ENCODE results near the gene RNF223. TPM values are rescaled to one million over a fixed set of nuclear protein-coding genes. Genes with fewer than 3 reads are reported as not detected.

RNF223 gene
- total and polyA plus RNA-seq, 2 of the 13 experiments (the other 11 are each of a cell fraction or from before 2014, with no cell fraction given), result 0.03 TPM; not detected in 1

GRCh38 chr1:1063945-1064831 lies 9.9 kb downstream of the RNF223 start (continued):
- TF ChIP-seq, protein P1, sequence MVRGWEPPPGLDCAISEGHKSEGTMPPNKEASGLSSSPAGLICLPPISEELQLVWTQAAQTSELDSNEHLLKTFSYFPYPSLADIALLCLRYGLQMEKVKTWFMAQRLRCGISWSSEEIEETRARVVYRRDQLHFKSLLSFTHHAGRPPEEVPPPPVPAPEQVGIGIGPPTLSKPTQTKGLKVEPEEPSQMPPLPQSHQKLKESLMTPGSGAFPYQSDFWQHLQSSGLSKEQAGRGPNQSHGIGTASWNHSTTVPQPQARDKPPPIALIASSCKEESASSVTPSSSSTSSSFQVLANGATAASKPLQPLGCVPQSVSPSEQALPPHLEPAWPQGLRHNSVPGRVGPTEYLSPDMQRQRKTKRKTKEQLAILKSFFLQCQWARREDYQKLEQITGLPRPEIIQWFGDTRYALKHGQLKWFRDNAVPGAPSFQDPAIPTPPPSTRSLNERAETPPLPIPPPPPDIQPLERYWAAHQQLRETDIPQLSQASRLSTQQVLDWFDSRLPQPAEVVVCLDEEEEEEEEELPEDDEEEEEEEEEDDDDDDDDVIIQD (CRISPR knock-in tag; IDR thresholded peaks at IDR 0.05; ENCODE audit: low read depth), result no peak; the same call in 1 of the 2 replicates
- TF ChIP-seq, protein P2, sequence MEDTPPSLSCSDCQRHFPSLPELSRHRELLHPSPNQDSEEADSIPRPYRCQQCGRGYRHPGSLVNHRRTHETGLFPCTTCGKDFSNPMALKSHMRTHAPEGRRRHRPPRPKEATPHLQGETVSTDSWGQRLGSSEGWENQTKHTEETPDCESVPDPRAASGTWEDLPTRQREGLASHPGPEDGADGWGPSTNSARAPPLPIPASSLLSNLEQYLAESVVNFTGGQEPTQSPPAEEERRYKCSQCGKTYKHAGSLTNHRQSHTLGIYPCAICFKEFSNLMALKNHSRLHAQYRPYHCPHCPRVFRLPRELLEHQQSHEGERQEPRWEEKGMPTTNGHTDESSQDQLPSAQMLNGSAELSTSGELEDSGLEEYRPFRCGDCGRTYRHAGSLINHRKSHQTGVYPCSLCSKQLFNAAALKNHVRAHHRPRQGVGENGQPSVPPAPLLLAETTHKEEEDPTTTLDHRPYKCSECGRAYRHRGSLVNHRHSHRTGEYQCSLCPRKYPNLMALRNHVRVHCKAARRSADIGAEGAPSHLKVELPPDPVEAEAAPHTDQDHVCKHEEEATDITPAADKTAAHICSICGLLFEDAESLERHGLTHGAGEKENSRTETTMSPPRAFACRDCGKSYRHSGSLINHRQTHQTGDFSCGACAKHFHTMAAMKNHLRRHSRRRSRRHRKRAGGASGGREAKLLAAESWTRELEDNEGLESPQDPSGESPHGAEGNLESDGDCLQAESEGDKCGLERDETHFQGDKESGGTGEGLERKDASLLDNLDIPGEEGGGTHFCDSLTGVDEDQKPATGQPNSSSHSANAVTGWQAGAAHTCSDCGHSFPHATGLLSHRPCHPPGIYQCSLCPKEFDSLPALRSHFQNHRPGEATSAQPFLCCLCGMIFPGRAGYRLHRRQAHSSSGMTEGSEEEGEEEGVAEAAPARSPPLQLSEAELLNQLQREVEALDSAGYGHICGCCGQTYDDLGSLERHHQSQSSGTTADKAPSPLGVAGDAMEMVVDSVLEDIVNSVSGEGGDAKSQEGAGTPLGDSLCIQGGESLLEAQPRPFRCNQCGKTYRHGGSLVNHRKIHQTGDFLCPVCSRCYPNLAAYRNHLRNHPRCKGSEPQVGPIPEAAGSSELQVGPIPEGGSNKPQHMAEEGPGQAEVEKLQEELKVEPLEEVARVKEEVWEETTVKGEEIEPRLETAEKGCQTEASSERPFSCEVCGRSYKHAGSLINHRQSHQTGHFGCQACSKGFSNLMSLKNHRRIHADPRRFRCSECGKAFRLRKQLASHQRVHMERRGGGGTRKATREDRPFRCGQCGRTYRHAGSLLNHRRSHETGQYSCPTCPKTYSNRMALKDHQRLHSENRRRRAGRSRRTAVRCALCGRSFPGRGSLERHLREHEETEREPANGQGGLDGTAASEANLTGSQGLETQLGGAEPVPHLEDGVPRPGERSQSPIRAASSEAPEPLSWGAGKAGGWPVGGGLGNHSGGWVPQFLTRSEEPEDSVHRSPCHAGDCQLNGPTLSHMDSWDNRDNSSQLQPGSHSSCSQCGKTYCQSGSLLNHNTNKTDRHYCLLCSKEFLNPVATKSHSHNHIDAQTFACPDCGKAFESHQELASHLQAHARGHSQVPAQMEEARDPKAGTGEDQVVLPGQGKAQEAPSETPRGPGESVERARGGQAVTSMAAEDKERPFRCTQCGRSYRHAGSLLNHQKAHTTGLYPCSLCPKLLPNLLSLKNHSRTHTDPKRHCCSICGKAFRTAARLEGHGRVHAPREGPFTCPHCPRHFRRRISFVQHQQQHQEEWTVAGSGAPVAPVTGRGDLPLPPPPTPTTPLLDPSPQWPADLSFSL (CRISPR knock-in tag; IDR thresholded peaks at IDR 0.05), result no peak
- TF ChIP-seq ZBTB20 (CRISPR knock-in tag; IDR thresholded peaks at IDR 0.05; ENCODE audit: borderline replicate concordance, low read depth) (no peak), ZNF609 (CRISPR knock-in tag; IDR thresholded peaks at IDR 0.05; ENCODE audit: borderline replicate concordance) (no peak; the same call in 1 of the 2 replicates), EZH2 (conservative IDR thresholded peaks at IDR 0.05; ENCODE audit: low read depth, low read length) (no peak), CREM (IDR thresholded peaks at IDR 0.05) (no peak), CREM (CRISPR knock-in tag; IDR thresholded peaks at IDR 0.05) (no peak), ZNF780A (CRISPR knock-in tag; IDR thresholded peaks at IDR 0.05) (no peak), ARID4A (CRISPR knock-in tag; IDR thresholded peaks at IDR 0.05; ENCODE audit: borderline replicate concordance) (peak; percentile 76)

Measured in HepG2 (cell line).